ENCODE measurements around the gene PURA. TPM values are rescaled to one million over a fixed set of nuclear protein-coding genes. Genes with fewer than 3 reads are reported as not detected.

PURA gene
- total and polyA plus RNA-seq, 2 donors (not counting 3 experiments of a cell fraction or from before 2014, with no cell fraction given): 1.3 to 8.2 TPM

- H3K9me3 ChIP-seq (replicated peaks; ENCODE audit: control insufficient read depth, insufficient read depth, low read length): no peaks in the 10 kb centered on the region
- CTCF ChIA-PET: interaction anchor here (0.6 to 6.6 kb wide), 58 partner anchors 9 to 576 kb away, joined by 3 to 379 read pairs (median 5); partner anchors contain the start of genes HBEGF, PURA and SLC4A9
- no peak overlapping the region for H3K4me2 ChIP-seq (ENCODE audit: insufficient read depth, low read length)
- DNase-seq (ENCODE audit: low read depth, low spot score) (peak; percentile 61), FAIRE-seq (peak; percentile 74)
- H4K20me1 ChIP-seq (replicated peaks; ENCODE audit: control insufficient read depth, extremely low read depth, insufficient read depth, low read length): no peaks in the 10 kb centered on the region
- H3K27me3 ChIP-seq (ENCODE audit: control insufficient read depth in 2 of 2, insufficient read depth in 2 of 2, low read length in 2 of 2): peaks cover 0 to 6% of the 10 kb centered on the region in 2 experiments
- intact Hi-C loops (cut with micrococcal nuclease): loop anchor here (2.0 kb wide), 1 partner anchor 39 kb away; no protein-coding TSS in a partner anchor
- dilution Hi-C loops (cut with MboI; ENCODE audit: extremely low pct_ligation_motif_present, low sequenced_read_pairs): no loop called here
- H3K4me3 ChIP-seq (replicated peaks in 1 of 3; ENCODE audit: insufficient read depth in 1 of 3, low read depth in 1 of 3, low read length in 3 of 3): peak overlapping the region in 1 of 3 experiments; percentile 8
- H3K36me3 ChIP-seq (ENCODE audit: control insufficient read depth in 2 of 2, extremely low read depth in 1 of 2, insufficient read depth in 2 of 2, low read length in 2 of 2): no peaks in the 10 kb centered on the region
- no peak overlapping the region for H3K27ac ChIP-seq (ENCODE audit: insufficient read depth, low read depth, low read length)
- peak overlapping the region; percentile 37 for H2AFZ ChIP-seq (ENCODE audit: low read depth, low read length)
- H3K9me1 ChIP-seq (replicated peaks; ENCODE audit: control insufficient read depth, extremely low read depth, insufficient read depth, low read length): no peaks in the 10 kb centered on the region
- H3K4me1 ChIP-seq (ENCODE audit: control insufficient read depth, extremely low read depth, insufficient read depth, low read length): no peaks in the 10 kb centered on the region
- POLR2A ChIA-PET: interaction anchor here (1.1 kb wide), 1 partner anchor 103 kb away, joined by 3 read pairs; no protein-coding TSS in a partner anchor
- no peak overlapping the region for H3K9ac ChIP-seq (replicated peaks; ENCODE audit: extremely low read depth, insufficient read depth, low read length)
- no TSS peak for BruUV-seq (replicated peaks)
- no peaks in the 10 kb centered on the region for H3K79me2 ChIP-seq (ENCODE audit: control insufficient read depth, insufficient read depth, low read length)
- TF ChIP-seq CTCF (IDR thresholded peaks at IDR 0.05; ENCODE audit: extremely low read depth in 1 of 2, insufficient read depth in 1 of 2, low read depth in 1 of 2, low read length in 2 of 2) (peak; percentile 67 to 77), GATA2 (IDR thresholded peaks at IDR 0.05; ENCODE audit: insufficient read depth, insufficient read length, low read depth, low read length) (no peak), MAX (IDR thresholded peaks at IDR 0.05; ENCODE audit: insufficient read depth, insufficient read length) (no peak), JUN (IDR thresholded peaks at IDR 0.05; ENCODE audit: borderline replicate concordance, insufficient read depth, insufficient read length, low read depth) (no peak), POLR2AphosphoS5 (IDR thresholded peaks at IDR 0.05; ENCODE audit: insufficient read depth, low read depth, low read length) (peak; percentile 42), POLR2A (IDR thresholded peaks at IDR 0.05; ENCODE audit: low read depth, low read length) (no peak), FOS (IDR thresholded peaks at IDR 0.05; ENCODE audit: borderline replicate concordance, insufficient read depth, low read length) (no peak), MYC (IDR thresholded peaks at IDR 0.05; ENCODE audit: low read depth, low read length) (no peak), EZH2 (IDR thresholded peaks at IDR 0.05; ENCODE audit: borderline replicate concordance, low read depth, low read length, severe bottlenecking) (peak; percentile 72)
Measured at GRCh38 chr5:140145818-140146522, 32.1 kb downstream of the PURA start.
